HG03175 (cell line): ENCODE measurements around the gene NOD1.
"Not testable (repeated sequence)": the region's sequence is repeated elsewhere in the genome, so short reads cannot be mapped to it uniquely, and the experiment has no call there.

ENCODE experiments used
- ATAC-seq: cut with Tn5 transposase; IDR thresholded peaks from one replicate; pipeline ENCODE4 v1.9.1; 2021; ENCODE audit warnings: mild to moderate bottlenecking, moderate library complexity; ENCODE audit not compliant: unreplicated experiment

The NOD1 gene

GRCh38 chr7:30422922-30423321 is 55.7 kb downstream of the NOD1 start:
- ATAC-seq, result no peak

DNA sequence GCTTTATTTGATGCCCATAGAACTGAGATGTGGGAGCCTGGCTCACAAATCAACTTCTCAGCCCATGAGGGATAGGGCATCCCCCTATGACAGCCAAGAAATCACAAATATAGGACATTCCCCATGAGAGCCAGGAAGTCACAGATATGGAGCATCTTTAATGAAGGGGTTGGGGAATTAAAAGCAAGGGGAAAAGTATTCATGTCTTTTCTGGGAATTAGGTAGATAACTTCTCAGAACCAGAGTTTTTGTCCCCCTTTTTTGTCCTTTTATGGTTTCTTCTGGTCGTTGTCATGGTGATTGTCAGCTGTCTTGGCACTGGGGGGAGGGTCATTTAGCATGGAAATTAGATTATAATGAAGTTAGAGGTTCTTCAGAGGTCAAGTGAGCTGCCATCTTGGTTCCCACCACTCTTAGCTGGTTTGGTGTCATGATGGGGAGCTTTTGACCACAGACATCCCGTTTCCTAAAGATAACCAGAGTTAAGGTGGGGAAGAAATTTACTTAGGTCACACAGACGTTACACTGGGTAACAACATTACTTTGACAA is 56.9 kb downstream of the NOD1 start:
- no peak for ATAC-seq

DNA sequence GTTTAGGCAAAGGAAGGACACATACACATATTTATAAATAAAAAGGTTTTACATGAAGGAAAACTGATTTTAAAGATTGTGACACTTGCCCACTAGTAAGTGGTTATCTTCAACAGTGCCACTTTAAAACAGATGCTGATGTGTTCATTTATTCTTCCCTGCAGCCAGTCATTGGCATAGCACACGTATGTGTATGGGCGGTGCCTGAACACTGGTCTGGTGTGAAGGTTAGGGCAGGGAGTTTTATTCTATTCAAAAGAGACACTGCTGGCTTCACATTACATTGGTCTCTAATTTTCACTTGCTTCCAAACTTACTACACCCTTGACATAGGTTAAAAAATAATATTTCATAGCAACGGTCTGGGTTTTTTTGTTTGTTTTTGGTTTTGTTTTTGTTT is 57.9 kb downstream of the NOD1 start:
- ATAC-seq, result no peak

GRCh38 chr7:30420080-30420479 is 58.5 kb downstream of the NOD1 start:
- not testable (repeated sequence) for ATAC-seq

DNA sequence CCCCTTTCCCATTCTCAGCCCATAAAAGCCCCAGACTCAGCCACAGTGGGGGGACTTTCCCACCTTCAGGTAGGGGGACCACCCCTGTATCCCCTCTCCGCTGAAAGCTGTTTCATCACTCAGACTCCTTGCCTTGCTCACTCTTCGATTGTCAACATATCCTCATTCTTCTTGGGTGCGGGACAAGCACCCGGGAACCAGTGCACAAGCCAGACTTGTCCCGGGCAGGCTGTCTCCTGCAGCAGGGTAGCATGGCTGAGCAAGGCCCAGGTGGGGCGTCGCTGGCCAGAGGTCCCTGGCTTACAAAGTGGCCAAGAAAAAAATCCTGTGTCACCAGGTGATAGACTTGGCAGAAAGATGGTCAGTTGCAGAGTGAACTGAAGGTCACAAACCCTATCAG is 64.7 kb downstream of the NOD1 start:
- no peak for ATAC-seq

DNA sequence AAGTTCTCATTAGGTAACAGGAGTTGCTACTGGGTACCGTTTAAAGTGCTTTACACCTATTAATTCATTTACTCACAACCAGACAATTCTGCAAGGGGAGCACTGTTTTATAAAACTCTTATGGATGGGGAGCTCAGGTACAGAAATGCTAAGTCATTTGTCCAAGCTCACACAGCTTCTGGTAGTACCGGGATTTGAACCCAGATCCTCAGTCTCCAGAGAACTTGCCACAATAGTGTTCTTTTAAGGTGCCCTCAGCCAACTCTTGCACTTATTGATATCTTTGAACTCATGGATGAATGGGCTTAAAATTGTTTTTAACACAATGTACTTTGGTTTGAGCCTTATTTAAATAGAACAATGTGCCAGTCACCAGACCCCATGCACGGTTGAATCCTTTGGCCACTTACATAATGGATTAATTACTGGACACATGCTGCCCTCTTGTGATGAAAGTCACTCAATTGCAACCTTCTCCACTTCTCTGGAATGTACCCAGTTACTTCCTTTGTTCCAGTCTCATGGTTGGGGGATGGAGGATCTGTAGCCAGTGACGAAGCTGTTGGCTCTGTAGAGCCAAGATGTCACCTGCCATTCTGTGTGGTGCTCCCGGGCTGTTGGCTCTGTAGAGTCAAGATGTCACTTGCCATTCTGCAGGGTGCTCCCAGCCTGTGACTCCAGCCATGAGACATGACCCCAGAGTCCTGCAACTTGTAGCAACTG is 65.6 kb downstream of the NOD1 start:
- no peak for ATAC-seq

GRCh38 chr7:30411897-30412296 is 66.7 kb downstream of the NOD1 start:
- ATAC-seq, result no peak

- ATAC-seq, result no peak
Measured at GRCh38 chr7:30411173-30411572, 67.4 kb downstream of the NOD1 start.

- ATAC-seq, result no peak
Measured at GRCh38 chr7:30406664-30407425, 71.7 kb downstream of the NOD1 start.

DNA sequence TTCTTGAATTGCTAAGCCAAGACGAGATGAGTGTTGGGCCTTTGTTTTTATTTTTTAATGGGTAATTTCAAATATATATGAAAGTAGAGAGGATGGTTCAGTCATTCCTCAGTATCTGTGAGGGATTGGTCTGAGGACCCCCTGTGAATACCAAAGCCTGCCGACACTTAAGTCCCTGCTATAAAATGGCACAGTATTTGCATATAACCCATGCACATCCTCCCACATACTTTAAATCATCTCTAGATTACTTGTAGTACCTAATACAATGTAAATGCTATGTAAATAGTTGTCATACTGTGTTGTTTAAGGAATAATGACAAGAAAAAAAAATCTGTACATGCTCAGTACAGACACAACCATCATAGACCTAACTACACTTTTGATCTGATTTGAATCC is 73.4 kb downstream of the NOD1 start:
- ATAC-seq, result no peak

DNA sequence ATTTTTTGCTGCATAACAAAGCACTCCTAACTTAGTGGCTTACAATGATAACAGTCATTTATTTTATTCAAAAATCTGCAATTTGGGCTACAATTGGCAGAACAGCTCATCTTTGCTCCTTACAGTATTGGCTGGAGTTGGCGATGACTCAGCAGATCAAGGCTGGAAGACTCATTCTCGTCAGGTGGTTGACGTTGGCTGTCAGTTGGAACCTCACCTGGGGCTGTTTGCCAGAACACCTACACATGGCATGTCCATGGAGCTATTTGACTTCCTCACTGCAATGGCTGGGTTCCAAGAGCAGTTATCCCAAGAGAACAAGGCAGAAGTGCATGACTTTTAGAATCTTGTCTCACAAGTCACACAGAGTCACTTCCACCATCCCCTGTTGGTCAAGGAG is 75.1 kb downstream of the NOD1 start:
- ATAC-seq, result no peak

- no peak for ATAC-seq
Measured at GRCh38 chr7:30396389-30396788, 82.2 kb downstream of the NOD1 start.

DNA sequence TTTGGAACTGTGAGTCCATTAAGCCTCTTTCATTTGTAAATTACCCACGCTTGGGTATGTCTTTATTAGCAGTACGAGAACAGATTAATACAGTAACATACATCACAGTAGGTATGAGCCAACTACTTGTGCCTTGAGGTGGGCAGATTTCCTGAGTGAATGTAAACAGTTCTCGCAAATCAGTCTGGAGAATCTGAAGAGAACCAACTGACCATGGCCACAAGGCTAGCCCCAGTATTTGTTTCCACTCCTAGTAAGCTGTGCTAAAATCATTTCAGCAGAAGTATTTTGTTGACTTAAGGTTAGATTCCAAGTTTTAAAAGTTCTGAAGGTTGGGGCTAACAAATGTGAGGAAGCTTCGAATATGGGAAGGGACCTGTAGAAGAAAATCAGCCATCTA is 82.9 kb downstream of the NOD1 start:
- no peak for ATAC-seq

DNA sequence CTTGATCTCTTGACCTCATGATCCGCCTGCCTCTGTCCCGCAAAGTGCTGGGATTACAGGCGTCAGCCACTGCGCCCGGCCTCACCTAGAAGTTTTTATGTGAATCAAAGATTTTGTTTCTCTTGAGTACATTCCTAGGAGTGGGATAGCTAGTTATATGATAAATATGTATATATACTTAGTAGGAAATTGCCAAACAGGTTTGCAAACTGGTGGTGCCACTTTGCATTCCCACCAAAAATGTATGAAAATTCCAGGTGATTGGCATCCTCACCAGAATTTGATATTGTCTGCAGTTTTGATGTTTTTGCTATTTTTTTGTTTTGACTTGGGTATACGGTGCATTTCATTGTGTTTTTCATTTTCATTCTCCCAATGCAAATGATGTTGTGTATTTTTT is 86.8 kb downstream of the NOD1 start:
- no peak for ATAC-seq

DNA sequence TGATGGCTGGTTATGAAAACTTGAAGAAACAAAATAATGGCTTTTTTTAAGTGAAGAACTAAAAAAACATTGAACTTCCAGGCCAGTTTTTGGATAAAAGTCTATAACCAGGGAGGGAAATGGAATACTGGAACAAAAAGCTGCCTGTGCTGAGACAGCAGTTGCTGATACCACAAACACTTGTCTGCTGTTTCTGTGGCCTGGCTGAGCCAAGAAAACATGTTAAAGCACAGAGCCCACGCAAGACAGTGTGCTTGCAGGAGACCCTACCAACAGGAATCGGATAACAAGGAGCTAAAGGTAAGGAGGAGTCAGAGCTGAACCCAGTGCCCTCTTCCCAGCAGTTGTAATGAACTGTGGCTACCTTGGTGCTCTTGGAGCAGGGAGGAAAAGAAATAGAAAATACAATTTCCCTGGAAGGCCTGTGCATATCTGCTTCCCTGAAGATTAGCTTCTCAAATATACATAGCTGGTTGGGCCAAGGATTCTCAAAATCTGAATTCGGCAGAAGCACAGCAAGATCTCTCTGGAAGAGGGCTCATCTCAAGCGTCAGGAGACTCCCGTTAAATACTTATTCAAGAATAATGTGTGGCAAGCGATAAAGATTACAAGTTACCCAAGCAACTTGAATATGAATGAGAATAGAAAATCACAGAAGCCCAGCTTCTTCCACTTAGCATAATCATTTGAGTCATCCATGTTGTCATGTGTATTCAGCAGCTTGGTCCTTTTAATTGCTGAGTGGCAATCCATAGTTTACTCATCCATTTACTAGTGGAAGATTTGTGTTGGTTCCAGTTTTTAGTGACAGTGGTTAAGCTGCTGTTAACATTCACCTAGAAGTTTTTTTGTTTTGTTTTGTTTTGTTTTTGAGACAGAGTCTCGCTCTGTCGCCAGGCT is 87.6 kb downstream of the NOD1 start:
- no peak for ATAC-seq

- no peak for ATAC-seq
Measured at GRCh38 chr7:30389791-30390190, 88.8 kb downstream of the NOD1 start.

DNA sequence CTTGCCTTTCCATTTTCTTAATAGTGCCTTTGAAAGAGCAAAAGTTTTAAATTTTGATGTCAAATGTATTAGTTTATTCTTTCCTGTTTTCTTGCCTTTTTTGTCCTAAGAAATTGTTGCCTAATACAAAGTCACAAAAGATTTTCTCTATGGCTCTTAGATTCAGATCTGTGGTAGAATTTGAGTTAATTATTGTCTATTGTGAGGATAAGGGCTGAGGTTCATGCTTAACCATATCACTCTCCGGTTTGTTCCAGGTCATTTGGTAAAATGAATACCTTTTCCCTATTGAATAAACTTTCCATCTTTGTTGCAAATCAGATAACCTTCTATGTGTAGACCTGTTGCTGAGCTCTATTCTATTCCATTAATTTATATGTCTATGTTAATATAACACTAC is 96.0 kb downstream of the NOD1 start:
- ATAC-seq, result no peak

GRCh38 chr7:30380824-30381223 is 97.8 kb downstream of the NOD1 start:
- ATAC-seq, result not testable (repeated sequence)

DNA sequence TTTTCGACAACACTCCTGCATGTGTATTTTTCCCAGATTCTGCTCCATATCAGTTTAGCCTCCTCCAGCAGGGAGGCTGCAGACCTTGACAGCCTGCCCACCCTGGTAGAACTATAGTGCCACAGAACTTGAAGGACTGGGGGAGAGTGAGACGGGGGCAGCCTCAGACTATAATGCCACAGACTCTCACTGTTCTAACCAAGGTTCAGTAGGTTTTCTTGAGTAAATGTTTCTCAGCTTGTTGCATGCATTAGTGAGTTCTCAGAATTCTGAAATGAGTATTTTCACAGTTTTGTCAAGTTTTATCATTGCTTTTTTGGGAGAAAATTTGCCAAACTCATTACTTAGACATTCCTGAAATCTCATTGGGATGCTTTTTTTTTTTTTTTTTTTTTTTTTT is 98.3 kb downstream of the NOD1 start:
- ATAC-seq, result no peak

DNA sequence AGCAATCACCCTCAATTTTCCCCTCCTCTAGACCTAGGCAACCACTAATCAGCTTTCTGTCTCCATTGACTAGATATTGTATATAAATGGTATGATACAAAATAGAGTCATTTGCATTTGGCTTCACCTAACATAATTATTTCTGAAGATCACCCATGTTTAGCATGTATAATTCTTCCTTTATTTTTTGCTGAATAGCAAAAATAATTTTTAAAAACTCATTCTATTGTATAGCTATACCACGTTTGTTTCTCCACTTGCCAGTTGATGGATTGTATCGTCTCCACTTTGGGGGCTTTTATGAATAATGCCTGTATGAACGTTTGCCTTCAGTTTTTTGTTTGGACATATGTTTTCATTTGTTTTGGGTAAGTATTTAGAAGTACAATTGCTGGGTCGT is 98.8 kb downstream of the NOD1 start:
- no peak for ATAC-seq

GRCh38 chr7:30379131-30379530 is 99.5 kb downstream of the NOD1 start:
- no peak for ATAC-seq
